ENCODE results near the gene STAM2.

DNA sequence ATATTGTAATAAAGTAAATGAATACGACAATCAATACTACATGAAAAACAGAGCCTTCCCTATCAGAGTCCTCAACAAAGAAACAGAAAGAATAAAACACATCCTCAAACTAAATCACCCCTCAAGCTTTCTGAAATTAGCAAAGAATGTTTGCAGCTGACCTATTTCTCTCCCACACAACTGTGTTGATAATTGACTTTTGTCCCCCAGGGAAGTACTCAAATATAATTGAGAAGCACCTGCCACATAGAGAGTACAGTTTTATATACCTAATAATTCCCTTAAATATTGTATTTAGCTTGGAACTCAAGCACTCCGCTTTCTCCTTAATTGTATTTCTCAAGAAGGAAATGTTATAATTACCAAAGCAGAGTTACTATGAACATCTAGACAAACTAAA lies 89.3 kb downstream of the STAM2 start:
- TF ChIP-seq GATA2 (IDR thresholded peaks at IDR 0.05; ENCODE audit: low read depth, low read length) (no peak), GATA3 (IDR thresholded peaks at IDR 0.05; ENCODE audit: low read depth, low read length) (no peak)
